K562 (cell line): ENCODE results near the gene STRIP1. TPM values are rescaled to one million over a fixed set of nuclear protein-coding genes. Genes with fewer than 3 reads are reported as not detected.

ENCODE experiments used
- BMI1 ChIP-seq: fragments of 150-350 bp; IDR thresholded peaks from 2 replicates; pipeline ENCODE4 v1.6.1; 2014; ENCODE audit warnings: low read length
- FOS ChIP-seq: IDR thresholded peaks from 3 replicates; pipeline ENCODE4 v1.6.1; 2011; ENCODE audit not compliant: insufficient read length; ENCODE audit errors: extremely low read depth
- GTF2F1 ChIP-seq: IDR thresholded peaks from 2 replicates; pipeline ENCODE4 v1.6.1; 2011; ENCODE audit warnings: low read depth, low read length, improper control_type of control experiment
- HDGF ChIP-seq: fragments of 450-650 bp; IDR thresholded peaks from 2 replicates; pipeline ENCODE4 v1.6.1; 2016
- HMG20A ChIP-seq: fragments of 450-650 bp; formaldehyde crosslinking; conservative IDR thresholded peaks from 2 replicates; pipeline ENCODE4 v1.4.0; 2020; ENCODE audit warnings: mild to moderate bottlenecking, mixed read lengths
- HNRNPK ChIP-seq: fragments of 200-400 bp; formaldehyde crosslinking; IDR thresholded peaks from one replicate; pipeline ENCODE4 v1.6.1; 2018; ENCODE audit warnings: mild to moderate bottlenecking, low read depth, low read length; ENCODE audit not compliant: poor library complexity, severe bottlenecking
- JUNB ChIP-seq: fragments of 450-650 bp; formaldehyde crosslinking; conservative IDR thresholded peaks from 2 replicates; pipeline ENCODE4 v1.4.0; 2020; ENCODE audit warnings: mild to moderate bottlenecking
- MCM2 ChIP-seq: fragments of 450-650 bp; IDR thresholded peaks from 2 replicates; pipeline ENCODE4 v1.6.1; 2017; ENCODE audit warnings: low read depth, mild to moderate bottlenecking
- NR2C1 ChIP-seq, 2 experiments: fragments of 450-650 bp; IDR thresholded peaks; 2 replicates each; pipeline ENCODE4 v1.6.1; 2017; ENCODE audit warnings: mild to moderate bottlenecking in 2 of 2, antibody characterized with exemption in 1 of 2, inconsistent platforms in 1 of 2, missing compliant biosample characterization in 1 of 2, missing genetic modification characterization in 1 of 2
- PTTG1 ChIP-seq: fragments of 450-650 bp; IDR thresholded peaks from 2 replicates; pipeline ENCODE4 v1.6.1; 2016; ENCODE audit warnings: low read depth, mild to moderate bottlenecking, missing genetic modification characterization, missing compliant biosample characterization
- SRF ChIP-seq, 2 experiments: fragments of 250-450, 450-650 bp in 1 of 2; sonication (Bioruptor Pico) in 1 of 2; sonication (generic) in 1 of 2; formaldehyde crosslinking; IDR thresholded peaks; 2 replicates each; pipeline versions ENCODE4 v1.5.0 to v1.5.1; 2020 to 2022; ENCODE audit warnings: mild to moderate bottlenecking in 1 of 2, missing genetic modification reagents in 1 of 2
- ZNF175 ChIP-seq: fragments of 200-800 bp; sonication (Bioruptor generic); IDR thresholded peaks from 2 replicates; pipeline ENCODE4 v1.6.1; 2016; ENCODE audit warnings: low read depth, mild to moderate bottlenecking, missing genetic modification characterization, missing compliant biosample characterization
- ZNF561 ChIP-seq: fragments of 450-650 bp; formaldehyde crosslinking; conservative IDR thresholded peaks from 2 replicates; pipeline ENCODE4 v1.4.0; 2020; ENCODE audit warnings: mild to moderate bottlenecking, moderate library complexity
- ZNF644 ChIP-seq: fragments of 200-800 bp; sonication (Bioruptor generic); IDR thresholded peaks from 2 replicates; pipeline ENCODE4 v1.6.1; 2016; ENCODE audit warnings: low read depth, missing genetic modification characterization, missing compliant biosample characterization
- ZSCAN32 ChIP-seq: fragments of 450-650 bp; formaldehyde crosslinking; IDR thresholded peaks from 2 replicates; pipeline ENCODE4 v1.4.0; 2020; ENCODE audit warnings: mild to moderate bottlenecking, moderate library complexity
- polyA plus RNA-seq, 8 experiments: library from polyadenylated mRNA; depleted of rRNA in 4 of 8; stranded (reverse) in 5 of 8; unstranded in 3 of 8; fragments of >200 nt; fragmentation: Nextera tagmentation in 2 of 8; fragmentation: Illumina TruSeq in 1 of 8; extraction: Ambion mirVana in 2 of 8; extraction: Trizol in 1 of 8; gene quantifications; 2 replicates each; pipeline versions ENCODE4 v1.2.1 to v1.2.3, GENCODE V29; 2011 to 2014; ENCODE audit warnings: inconsistent platforms in 1 of 8, missing spikeins in 1 of 8
- total RNA-seq, 7 experiments: library from RNA; depleted of rRNA in 6 of 7; stranded (reverse); fragments of >200 nt in 6 of 7; fragmentation: Illumina TruSeq in 2 of 7; extraction: Trizol in 2 of 7; gene quantifications; 2 replicates each; pipeline versions ENCODE4 v1.2.1 to v1.2.3, GENCODE V29; 2011 to 2021; ENCODE audit warnings: low replicate concordance in 1 of 7
- TF ChIP-seq, protein P1 (sequence below), 2 experiments: IDR thresholded peaks in 1 of 2; conservative IDR thresholded peaks in 1 of 2; 2 replicates each; pipeline ENCODE4 v1.6.1; 2016; ENCODE audit warnings: low read depth in 2 of 2, mild to moderate bottlenecking in 1 of 2, missing compliant biosample characterization in 1 of 2, missing genetic modification characterization in 1 of 2, moderate library complexity in 1 of 2
- TF ChIP-seq, protein P2 (sequence below): sonication (generic); formaldehyde crosslinking; IDR thresholded peaks from 2 replicates; pipeline ENCODE4 v1.8.0; 2023; ENCODE audit warnings: mild to moderate bottlenecking, missing genetic modification reagents
- TF ChIP-seq, protein P3 (sequence below): sonication (generic); formaldehyde crosslinking; IDR thresholded peaks from 2 replicates; pipeline ENCODE4 v1.8.1; 2023; ENCODE audit warnings: mild to moderate bottlenecking, missing genetic modification reagents, moderate library complexity

Gene STRIP1
- total and polyA plus RNA-seq, 9 of the 15 experiments (the other 6 are each of a cell fraction or from before 2014, with no cell fraction given): 9.9 to 42.3 (median 32.0) TPM

DNA sequence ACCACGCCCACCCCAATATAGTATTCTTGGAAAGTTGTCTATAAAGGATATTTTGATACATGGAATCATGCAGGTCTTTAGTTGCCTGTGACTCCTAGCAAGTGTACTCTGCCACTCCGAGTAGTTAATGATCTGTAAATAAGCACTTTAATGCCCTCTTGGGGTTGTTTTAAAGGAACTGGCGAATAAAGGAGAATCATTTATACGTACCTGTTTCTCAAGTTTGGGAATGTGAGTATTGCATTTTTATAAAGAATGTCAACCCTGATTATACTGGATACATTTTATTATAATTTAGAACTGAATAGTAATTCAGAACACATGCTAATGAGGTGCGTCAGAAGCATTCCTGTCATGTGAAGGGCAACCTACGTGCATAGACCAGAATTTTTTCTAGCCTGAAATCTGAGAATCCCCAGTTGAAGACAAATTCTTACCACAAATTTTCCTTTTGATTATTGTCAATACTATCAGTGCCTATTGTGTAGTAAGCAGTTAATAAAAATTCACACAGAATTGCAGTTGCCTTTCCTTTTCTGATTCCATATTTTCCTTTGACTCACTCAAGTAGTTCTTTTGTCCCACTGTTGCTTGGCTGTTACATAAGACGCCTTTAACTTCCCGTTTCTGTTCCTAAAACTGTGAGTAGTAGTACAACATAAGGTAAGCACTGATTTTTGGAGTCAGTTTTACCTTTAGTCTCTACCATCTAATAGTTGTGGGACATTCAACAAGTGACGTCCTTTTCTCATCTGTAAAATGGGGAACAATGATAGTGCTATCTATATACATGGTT is 44.7 kb upstream of the STRIP1 start (continued):
- TF ChIP-seq, protein P1, sequence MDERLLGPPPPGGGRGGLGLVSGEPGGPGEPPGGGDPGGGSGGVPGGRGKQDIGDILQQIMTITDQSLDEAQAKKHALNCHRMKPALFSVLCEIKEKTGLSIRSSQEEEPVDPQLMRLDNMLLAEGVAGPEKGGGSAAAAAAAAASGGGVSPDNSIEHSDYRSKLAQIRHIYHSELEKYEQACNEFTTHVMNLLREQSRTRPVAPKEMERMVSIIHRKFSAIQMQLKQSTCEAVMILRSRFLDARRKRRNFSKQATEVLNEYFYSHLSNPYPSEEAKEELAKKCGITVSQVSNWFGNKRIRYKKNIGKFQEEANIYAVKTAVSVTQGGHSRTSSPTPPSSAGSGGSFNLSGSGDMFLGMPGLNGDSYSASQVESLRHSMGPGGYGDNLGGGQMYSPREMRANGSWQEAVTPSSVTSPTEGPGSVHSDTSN (CRISPR knock-in tag; IDR thresholded peaks at IDR 0.05; ENCODE audit: low read depth): no peak
- TF ChIP-seq, protein P1 (tag; conservative IDR thresholded peaks at IDR 0.05; ENCODE audit: low read depth): no peak
- TF ChIP-seq, protein P2, sequence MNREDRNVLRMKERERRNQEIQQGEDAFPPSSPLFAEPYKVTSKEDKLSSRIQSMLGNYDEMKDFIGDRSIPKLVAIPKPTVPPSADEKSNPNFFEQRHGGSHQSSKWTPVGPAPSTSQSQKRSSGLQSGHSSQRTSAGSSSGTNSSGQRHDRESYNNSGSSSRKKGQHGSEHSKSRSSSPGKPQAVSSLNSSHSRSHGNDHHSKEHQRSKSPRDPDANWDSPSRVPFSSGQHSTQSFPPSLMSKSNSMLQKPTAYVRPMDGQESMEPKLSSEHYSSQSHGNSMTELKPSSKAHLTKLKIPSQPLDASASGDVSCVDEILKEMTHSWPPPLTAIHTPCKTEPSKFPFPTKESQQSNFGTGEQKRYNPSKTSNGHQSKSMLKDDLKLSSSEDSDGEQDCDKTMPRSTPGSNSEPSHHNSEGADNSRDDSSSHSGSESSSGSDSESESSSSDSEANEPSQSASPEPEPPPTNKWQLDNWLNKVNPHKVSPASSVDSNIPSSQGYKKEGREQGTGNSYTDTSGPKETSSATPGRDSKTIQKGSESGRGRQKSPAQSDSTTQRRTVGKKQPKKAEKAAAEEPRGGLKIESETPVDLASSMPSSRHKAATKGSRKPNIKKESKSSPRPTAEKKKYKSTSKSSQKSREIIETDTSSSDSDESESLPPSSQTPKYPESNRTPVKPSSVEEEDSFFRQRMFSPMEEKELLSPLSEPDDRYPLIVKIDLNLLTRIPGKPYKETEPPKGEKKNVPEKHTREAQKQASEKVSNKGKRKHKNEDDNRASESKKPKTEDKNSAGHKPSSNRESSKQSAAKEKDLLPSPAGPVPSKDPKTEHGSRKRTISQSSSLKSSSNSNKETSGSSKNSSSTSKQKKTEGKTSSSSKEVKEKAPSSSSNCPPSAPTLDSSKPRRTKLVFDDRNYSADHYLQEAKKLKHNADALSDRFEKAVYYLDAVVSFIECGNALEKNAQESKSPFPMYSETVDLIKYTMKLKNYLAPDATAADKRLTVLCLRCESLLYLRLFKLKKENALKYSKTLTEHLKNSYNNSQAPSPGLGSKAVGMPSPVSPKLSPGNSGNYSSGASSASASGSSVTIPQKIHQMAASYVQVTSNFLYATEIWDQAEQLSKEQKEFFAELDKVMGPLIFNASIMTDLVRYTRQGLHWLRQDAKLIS (CRISPR knock-in tag): no peak
- no peak for TF ChIP-seq HMG20A (CRISPR knock-in tag)
- TF ChIP-seq ZSCAN32 (CRISPR knock-in tag): no peak
- TF ChIP-seq ZNF175 (CRISPR knock-in tag): peak; percentile 59; the same call in 1 of the 2 replicates
- TF ChIP-seq NR2C1 (IDR thresholded peaks at IDR 0.05): no peak
- peak; percentile 16; the same call in 1 of the 2 replicates for TF ChIP-seq NR2C1 (tag; IDR thresholded peaks at IDR 0.05)
- TF ChIP-seq ZNF644 (tag): no peak
- TF ChIP-seq HNRNPK: no peak
- TF ChIP-seq MCM2: no peak
- no peak for TF ChIP-seq HDGF
- TF ChIP-seq, protein P3, sequence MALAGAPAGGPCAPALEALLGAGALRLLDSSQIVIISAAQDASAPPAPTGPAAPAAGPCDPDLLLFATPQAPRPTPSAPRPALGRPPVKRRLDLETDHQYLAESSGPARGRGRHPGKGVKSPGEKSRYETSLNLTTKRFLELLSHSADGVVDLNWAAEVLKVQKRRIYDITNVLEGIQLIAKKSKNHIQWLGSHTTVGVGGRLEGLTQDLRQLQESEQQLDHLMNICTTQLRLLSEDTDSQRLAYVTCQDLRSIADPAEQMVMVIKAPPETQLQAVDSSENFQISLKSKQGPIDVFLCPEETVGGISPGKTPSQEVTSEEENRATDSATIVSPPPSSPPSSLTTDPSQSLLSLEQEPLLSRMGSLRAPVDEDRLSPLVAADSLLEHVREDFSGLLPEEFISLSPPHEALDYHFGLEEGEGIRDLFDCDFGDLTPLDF (CRISPR knock-in tag): no peak
- no peak for TF ChIP-seq BMI1
- no peak for TF ChIP-seq FOS
- no peak for TF ChIP-seq SRF (CRISPR knock-in tag; IDR thresholded peaks at IDR 0.05)
- TF ChIP-seq PTTG1: 0 out of 2 replicates have a peak, but pooled peaks have one; percentile 17
- TF ChIP-seq JUNB (CRISPR knock-in tag): no peak
- no peak for TF ChIP-seq ZNF561 (CRISPR knock-in tag)
- no peak for TF ChIP-seq GTF2F1
